BJ (cell line): ENCODE data around the gene TWF2. TPM values are rescaled to one million over a fixed set of nuclear protein-coding genes. Genes with fewer than 3 reads are reported as not detected.

Source experiments
- CTCF ChIA-PET: fragments of 350-600 bp; formaldehyde crosslinking; extraction: SDS; loops from one replicate; lab custom pipeline; 2021; ENCODE audit warnings: antibody characterized with exemption, inconsistent platforms; lab: Yijun Ruan, JAX
- POLR2A ChIA-PET: fragments of 300-600 bp; sonication (Branson Sonifier 250); formaldehyde crosslinking; extraction: SDS; loops from one replicate; lab custom pipeline; 2021; ENCODE audit warnings: antibody characterized with exemption; lab: Charles Lee
- DNase-seq: peaks from one replicate; pipeline ENCODE4 v3.0.0-alpha.2; 2011; ENCODE audit warnings: low read depth
- H3K27me3 ChIP-seq: 2 replicates; pipeline ENCODE4 v1.6.0; 2011; ENCODE audit warnings: low read length; ENCODE audit not compliant: control insufficient read depth, insufficient read depth
- H3K36me3 ChIP-seq: 2 replicates; pipeline ENCODE4 v1.5.1; 2011; ENCODE audit warnings: low read length; ENCODE audit not compliant: control insufficient read depth, insufficient read depth
- H3K4me3 ChIP-seq: 2 replicates; pipeline ENCODE4 v1.5.1; 2011; ENCODE audit warnings: low read depth, mild to moderate bottlenecking, control low read depth, low read length
- polyA plus RNA-seq: library from polyadenylated mRNA; depleted of rRNA; stranded (reverse); fragments of >200 nt; gene quantifications from 2 replicates; pipeline ENCODE4 v1.2.3, GENCODE V29; 2011
- TF ChIP-seq, protein P1 (sequence below): IDR thresholded peaks from 2 replicates; pipeline ENCODE4 v1.5.1; 2011; ENCODE audit warnings: low read depth, mild to moderate bottlenecking, control low read depth, inconsistent platforms, low read length, moderate library complexity; ENCODE audit not compliant: insufficient read depth

Gene TWF2
- polyA plus RNA-seq, 1 experiment: 205 TPM

DNA sequence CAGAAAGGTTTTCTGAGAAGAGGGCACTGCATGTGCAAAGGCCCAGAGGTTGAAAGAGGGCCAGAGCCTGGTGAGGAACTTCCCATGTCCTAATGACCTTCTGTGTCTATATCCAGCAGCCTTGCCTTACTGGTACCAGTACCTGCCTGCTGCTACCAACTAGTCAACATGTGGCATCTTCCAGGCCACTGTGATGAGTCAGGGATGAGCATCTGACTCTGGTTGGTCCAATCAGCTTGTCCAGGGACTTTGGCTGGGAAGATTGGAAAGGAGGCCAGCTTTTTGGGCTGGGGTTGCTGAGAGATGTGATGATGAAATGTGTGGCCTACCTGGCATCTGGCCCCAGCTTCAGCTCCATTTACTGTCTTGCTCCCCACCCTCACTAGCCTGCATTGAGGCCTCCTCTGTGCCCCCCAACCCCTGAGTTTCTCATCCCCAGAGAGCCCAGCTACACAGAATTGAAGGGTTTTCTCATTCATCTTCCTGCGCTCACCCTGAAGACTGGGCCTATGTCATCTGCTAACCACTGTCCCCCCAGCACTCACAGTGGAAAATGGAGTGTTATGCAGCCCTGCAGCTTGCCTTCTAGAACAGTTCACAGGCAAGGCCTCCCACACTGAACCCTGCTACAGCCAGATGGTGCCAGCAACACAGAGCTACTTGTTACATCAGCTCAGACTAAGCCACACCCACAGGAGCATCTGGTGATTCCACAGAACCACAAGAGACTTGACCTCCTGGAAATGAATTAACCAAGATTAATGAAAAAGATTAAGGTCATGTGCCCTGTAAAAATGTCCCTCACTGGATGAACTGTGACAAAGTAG, 1.3 kb upstream of the TWF2 start:
- Histone ChIP-seq H3K27me3 (no peaks in the 10 kb centered on the region), H3K36me3 (peaks cover 1% of the 10 kb centered on the region; the same call in 1 of the 2 replicates), H3K4me3 (no peak overlapping the region)
- CTCF ChIA-PET: interaction anchor here (0.8 to 1.4 kb wide), 6 partner anchors 9 to 99 kb away, joined by 3 to 8 read pairs (median 6); partner anchors contain the start of gene WDR82
- TF ChIP-seq, protein P1, sequence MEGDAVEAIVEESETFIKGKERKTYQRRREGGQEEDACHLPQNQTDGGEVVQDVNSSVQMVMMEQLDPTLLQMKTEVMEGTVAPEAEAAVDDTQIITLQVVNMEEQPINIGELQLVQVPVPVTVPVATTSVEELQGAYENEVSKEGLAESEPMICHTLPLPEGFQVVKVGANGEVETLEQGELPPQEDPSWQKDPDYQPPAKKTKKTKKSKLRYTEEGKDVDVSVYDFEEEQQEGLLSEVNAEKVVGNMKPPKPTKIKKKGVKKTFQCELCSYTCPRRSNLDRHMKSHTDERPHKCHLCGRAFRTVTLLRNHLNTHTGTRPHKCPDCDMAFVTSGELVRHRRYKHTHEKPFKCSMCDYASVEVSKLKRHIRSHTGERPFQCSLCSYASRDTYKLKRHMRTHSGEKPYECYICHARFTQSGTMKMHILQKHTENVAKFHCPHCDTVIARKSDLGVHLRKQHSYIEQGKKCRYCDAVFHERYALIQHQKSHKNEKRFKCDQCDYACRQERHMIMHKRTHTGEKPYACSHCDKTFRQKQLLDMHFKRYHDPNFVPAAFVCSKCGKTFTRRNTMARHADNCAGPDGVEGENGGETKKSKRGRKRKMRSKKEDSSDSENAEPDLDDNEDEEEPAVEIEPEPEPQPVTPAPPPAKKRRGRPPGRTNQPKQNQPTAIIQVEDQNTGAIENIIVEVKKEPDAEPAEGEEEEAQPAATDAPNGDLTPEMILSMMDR: 0 out of 2 replicates have a peak, but pooled peaks have one; percentile 17
- POLR2A ChIA-PET: no interaction called here
- DNase-seq: peak; percentile 77

DNA sequence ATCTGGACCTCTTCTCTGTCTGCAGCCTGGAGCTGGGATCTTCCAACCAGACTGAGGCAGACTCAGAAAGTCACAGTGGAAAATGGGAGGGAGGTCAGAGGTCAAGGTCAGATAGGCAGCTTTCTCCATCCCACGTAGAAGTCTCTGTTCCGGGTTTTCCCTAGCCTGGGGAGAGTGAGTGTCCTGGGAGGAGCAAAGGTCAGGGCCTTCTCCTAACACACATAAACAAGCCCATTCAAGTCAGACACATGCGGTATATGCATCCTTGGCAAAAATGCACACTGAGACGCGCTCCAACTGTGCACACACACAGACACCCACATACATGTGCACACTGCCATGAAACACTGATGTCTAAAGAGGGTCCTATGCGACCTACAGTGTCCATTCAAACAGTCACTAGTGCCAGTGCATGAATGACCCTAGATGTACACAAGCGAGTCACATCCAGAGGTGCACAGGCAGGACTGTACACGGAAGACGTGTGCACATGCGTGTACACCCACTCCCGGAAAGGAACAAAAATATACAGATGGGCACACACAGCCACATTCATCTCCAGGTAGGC, 681 bp downstream of the TWF2 start:
- peak overlapping the region; percentile 90 for H3K4me3 ChIP-seq
- H3K36me3 ChIP-seq: peaks cover 10% of the 10 kb centered on the region
- POLR2A ChIA-PET: interaction anchor here (1.1 kb wide), 1 partner anchor 108 kb away, joined by 3 read pairs; no protein-coding TSS in a partner anchor
- CTCF ChIA-PET: interaction anchor here (0.9 to 10.7 kb wide), 8 partner anchors 14 to 100 kb away, joined by 3 to 131 read pairs (median 4); partner anchors contain the start of gene TLR9
- no peaks in the 10 kb centered on the region for H3K27me3 ChIP-seq
- TF ChIP-seq, protein P1: no peak
- DNase-seq: no peak

DNA sequence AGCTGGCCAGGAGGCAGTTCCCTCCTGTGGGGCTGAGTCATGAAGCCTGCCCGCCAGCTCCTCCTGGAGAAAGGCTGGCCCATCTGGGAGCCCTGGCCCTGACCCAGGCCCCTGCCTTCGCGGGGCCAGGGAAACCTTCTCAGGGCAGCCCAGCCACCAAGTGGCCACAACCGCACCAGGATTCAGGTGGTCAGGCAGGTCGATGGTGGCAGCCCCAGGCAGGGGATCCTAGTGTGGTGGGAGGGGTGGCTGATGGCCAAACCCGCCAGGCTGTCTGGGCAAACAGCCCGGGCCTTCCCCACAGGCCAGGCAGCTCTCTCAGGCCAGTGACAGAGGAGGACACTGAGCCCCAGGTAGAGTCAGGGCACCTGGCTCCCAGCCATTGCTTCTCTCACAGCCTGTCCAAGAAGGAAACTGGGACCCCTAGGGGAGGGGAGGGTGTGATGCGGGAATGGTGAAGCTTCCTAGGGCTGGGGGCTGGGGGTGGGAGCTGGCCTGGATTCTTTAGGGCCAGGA, 1.2 kb downstream of the TWF2 start:
- POLR2A ChIA-PET: interaction anchor here (0.6 to 1.1 kb wide), 4 partner anchors 15 to 200 kb away, joined by 3 to 7 read pairs (median 4); no protein-coding TSS in a partner anchor
- TF ChIP-seq, protein P1: no peak
- H3K27me3 ChIP-seq: no peaks in the 10 kb centered on the region
- DNase-seq: peak; percentile 49
- CTCF ChIA-PET: interaction anchor here (0.6 to 10.7 kb wide), 13 partner anchors 8 to 209 kb away, joined by 3 to 131 read pairs (median 4); partner anchors contain the start of genes ALAS1 and TLR9
- H3K4me3 ChIP-seq: peak overlapping the region; percentile 90
- peaks cover 14% of the 10 kb centered on the region for H3K36me3 ChIP-seq

DNA sequence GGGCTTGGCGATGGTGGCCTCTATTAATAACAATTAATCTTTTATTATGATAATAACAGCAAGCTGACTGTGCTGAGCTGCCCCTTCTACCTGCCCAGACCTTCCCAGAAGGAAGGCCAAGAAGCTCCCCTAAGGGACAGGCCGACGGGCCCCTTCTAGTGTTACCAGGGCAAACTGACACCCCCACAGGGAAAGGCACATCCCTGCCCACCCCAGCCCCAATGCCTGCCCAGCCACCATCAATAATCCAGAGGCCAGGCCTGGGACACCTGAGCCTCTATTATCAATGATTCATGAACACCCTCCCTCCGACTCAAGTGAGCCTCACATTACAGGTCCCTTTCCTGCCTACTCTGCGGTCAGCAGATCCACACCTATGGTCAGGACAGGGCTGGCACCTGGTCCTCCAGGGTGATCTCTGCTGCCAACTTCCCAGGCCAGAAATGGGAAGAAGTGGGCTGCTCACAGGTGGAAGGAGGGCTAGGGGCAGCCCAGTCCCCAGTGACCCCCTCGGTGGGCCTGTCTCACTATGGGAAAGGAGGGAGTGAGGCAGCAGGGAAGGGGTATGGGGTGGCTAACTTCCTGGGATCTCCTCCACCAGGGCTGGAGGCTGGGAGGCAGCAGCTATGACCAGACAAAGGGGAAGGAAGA, 1.8 kb downstream of the TWF2 start:
- TF ChIP-seq, protein P1: no peak
- no peak for DNase-seq
- ChIA-PET CTCF (interaction anchor here (0.6 to 10.7 kb wide), 13 partner anchors 9 to 209 kb away, joined by 3 to 131 read pairs (median 4); partner anchors contain the start of genes ALAS1, PPM1M, TLR9 and WDR82), POLR2A (interaction anchor here (0.6 to 1.1 kb wide), 4 partner anchors 16 to 201 kb away, joined by 3 to 7 read pairs (median 4); no protein-coding TSS in a partner anchor)
- peaks cover 18% of the 10 kb centered on the region for H3K36me3 ChIP-seq
- peak overlapping the region; percentile 17 for H3K4me3 ChIP-seq
- H3K27me3 ChIP-seq: no peaks in the 10 kb centered on the region
